GM13977 (cell line): Measurements from ENCODE around the gene LDLRAD2.

Experiments used
- DNase-seq: peaks from one replicate; pipeline ENCODE4 v3.0.0; 2012; ENCODE audit warnings: low spot score
- in situ Hi-C: fragments of 300-500 bp; cut with MboI; formaldehyde crosslinking; loops from one replicate; pipeline ENCODE4 v1.12.0; 2022; ENCODE audit warnings: low sequenced_read_pairs, low pct_unique_long_range_greater_than_20kb, mixed read lengths, inconsistent platforms; ENCODE audit not compliant: unreplicated experiment
- TF ChIP-seq, protein P1 (sequence below): IDR thresholded peaks from 2 replicates; pipeline ENCODE4 v1.5.1; 2012; ENCODE audit warnings: mild to moderate bottlenecking, control low read depth; ENCODE audit not compliant: insufficient read depth; ENCODE audit errors: extremely low read depth, missing control alignments

LDLRAD2 gene

GRCh38 chr1:21829294-21829693 is 17.2 kb downstream of the LDLRAD2 start:
- TF ChIP-seq, protein P1, sequence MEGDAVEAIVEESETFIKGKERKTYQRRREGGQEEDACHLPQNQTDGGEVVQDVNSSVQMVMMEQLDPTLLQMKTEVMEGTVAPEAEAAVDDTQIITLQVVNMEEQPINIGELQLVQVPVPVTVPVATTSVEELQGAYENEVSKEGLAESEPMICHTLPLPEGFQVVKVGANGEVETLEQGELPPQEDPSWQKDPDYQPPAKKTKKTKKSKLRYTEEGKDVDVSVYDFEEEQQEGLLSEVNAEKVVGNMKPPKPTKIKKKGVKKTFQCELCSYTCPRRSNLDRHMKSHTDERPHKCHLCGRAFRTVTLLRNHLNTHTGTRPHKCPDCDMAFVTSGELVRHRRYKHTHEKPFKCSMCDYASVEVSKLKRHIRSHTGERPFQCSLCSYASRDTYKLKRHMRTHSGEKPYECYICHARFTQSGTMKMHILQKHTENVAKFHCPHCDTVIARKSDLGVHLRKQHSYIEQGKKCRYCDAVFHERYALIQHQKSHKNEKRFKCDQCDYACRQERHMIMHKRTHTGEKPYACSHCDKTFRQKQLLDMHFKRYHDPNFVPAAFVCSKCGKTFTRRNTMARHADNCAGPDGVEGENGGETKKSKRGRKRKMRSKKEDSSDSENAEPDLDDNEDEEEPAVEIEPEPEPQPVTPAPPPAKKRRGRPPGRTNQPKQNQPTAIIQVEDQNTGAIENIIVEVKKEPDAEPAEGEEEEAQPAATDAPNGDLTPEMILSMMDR = no peak
- in situ Hi-C loops = no loop called here
- DNase-seq = no peak

DNA sequence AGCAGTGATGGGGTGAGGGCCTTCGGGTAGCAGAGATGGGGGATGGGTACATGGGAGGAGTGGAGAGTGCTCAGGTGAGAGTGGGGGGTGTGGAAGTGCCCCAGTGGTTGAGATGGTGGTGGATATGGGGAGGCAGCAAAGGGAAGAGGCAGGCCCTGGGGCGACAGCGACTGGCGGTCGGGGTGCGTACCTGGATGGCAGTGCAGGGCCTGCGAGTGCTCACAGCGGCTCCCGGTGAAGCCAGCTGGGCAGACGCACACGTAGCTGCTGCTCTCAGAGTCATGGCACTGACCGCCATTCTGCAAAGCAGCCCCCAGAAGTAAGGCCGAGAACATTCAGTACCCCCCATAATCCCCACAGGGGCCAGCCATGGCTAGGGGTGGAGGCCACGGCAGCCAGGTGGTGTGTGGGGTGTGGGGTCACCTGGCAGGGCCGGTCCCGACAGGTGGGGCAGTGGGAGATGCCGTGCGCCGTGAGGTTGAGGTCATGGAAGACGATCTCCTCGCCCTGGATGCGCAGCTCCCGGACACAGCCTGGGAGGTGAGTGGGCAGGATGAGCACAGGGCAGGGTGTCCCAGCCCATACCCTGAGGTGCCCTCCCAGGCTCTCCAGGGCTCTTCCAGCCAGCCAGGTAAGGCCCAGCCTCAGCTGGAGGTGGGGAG is 18.9 kb downstream of the LDLRAD2 start:
- in situ Hi-C loops = no loop called here

GRCh38 chr1:21831454-21831970 is 19.4 kb downstream of the LDLRAD2 start:
- in situ Hi-C loops = no loop called here
- TF ChIP-seq, protein P1 = no peak
- DNase-seq = no peak

More for the DNA sequence above, 18.9 kb downstream of the LDLRAD2 start:
- TF ChIP-seq, protein P1 = no peak
- no peak for DNase-seq

GRCh38 chr1:21833392-21833976 is 21.4 kb downstream of the LDLRAD2 start:
- DNase-seq = no peak

GRCh38 chr1:21834094-21834493 is 22.0 kb downstream of the LDLRAD2 start:
- in situ Hi-C loops = no loop called here
- no peak for DNase-seq
- TF ChIP-seq, protein P1 = no peak

More at GRCh38 chr1:21833392-21833976, 21.4 kb downstream of the LDLRAD2 start:
- TF ChIP-seq, protein P1 = no peak
- in situ Hi-C loops = no loop called here

DNA sequence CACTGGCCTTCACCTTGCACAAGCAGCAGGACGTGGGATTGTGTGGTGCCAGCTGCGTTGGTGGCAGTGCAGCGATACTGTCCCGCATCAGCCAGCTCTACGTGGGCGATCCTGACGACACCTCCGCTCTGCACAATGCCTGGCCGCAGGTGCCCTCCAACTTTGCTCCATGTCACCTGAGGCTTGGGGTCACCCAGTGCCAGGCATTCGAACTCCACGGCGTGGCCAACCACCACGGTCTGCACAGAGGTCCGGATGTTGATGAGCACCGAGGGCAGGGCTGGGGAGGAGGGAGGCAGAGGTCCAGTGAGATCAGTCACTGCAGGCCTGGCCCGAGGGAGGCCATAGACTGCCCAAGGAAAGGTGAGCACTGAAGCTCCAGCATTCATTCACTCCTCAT is 22.6 kb downstream of the LDLRAD2 start:
- TF ChIP-seq, protein P1 = no peak
- DNase-seq = no peak
- in situ Hi-C loops = no loop called here
